Lower leg skin (tissue), 3 donors: Measurements from ENCODE around the gene MCUB.
"Not testable (repeated sequence)": the region's sequence is repeated elsewhere in the genome, so short reads cannot be mapped to it uniquely, and the experiment has no call there.

Source experiments
- POLR2A ChIP-seq, 2 donors: fragments of 450-650 bp; IDR thresholded peaks; one replicate each; pipeline ENCODE4 v1.6.1; 2016 to 2017; ENCODE audit warnings: antibody characterized with exemption in 2 of 2, mild to moderate bottlenecking in 1 of 2, moderate library complexity in 1 of 2
- TF ChIP-seq, protein P1 (sequence below), 3 donors: fragments of 450-650 bp; IDR thresholded peaks; one replicate each; pipeline ENCODE4 v1.5.1; 2016; ENCODE audit warnings: antibody characterized with exemption in 3 of 3, mild to moderate bottlenecking in 3 of 3, moderate library complexity in 2 of 3

DNA sequence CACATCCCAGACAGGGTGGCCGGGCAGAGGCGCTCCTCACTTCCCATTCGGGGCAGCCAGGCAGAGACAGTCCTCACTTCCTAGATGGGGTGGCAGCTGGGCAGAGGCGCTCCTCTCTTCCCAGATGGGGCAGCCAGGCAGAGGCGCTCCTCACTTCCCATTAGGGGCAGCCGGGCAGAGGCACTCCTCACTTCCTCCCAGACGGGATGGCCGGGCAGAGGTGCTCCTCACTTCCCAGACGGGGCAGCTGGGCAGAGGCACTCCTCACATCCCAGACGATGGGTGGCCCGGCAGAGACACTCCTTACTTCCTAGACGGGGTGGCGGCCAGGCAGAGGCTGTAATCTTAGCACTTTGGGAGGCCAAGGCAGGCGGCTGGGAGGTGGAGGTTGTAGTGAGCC lies 118.9 kb downstream of the MCUB start:
- TF ChIP-seq, protein P1, sequence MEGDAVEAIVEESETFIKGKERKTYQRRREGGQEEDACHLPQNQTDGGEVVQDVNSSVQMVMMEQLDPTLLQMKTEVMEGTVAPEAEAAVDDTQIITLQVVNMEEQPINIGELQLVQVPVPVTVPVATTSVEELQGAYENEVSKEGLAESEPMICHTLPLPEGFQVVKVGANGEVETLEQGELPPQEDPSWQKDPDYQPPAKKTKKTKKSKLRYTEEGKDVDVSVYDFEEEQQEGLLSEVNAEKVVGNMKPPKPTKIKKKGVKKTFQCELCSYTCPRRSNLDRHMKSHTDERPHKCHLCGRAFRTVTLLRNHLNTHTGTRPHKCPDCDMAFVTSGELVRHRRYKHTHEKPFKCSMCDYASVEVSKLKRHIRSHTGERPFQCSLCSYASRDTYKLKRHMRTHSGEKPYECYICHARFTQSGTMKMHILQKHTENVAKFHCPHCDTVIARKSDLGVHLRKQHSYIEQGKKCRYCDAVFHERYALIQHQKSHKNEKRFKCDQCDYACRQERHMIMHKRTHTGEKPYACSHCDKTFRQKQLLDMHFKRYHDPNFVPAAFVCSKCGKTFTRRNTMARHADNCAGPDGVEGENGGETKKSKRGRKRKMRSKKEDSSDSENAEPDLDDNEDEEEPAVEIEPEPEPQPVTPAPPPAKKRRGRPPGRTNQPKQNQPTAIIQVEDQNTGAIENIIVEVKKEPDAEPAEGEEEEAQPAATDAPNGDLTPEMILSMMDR (IDR thresholded peaks at IDR 0.05), result not testable (repeated sequence)
- TF ChIP-seq POLR2A (IDR thresholded peaks at IDR 0.05), result not testable (repeated sequence)
